Stimulated activated CD8-positive, alpha-beta memory T cell treated with anti-CD3 and anti-CD28 coated beads, Interleukin-12 subunit alpha, Interleukin-12 subunit beta, amount 100 ng/mL, for 4 hours (primary cell): ENCODE results near the gene EXOC4.

Source experiments
- DNase-seq: peaks from one replicate; pipeline ENCODE4 v3.0.0-alpha.2; 2020; ENCODE audit warnings: low read depth

EXOC4 gene

DNA sequence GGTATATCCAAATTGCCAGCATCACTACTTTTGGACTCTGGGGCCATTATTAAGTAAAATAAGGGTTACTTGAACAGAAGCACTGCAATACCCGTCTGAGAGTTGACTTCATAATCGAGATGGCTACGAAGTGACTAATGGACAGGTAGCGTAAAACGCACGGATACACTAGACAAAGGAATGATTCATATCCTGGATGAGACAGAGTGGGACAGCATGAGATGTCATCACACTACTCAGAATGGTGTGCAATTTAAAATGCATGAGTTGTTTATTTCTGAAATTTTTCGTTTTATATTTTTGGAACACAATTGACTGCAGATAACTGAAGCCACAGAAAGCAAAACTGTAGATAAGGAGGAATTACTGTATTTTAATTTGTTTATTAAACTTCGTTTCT is 452.7 kb downstream of the EXOC4 start:
- no peak for DNase-seq

GRCh38 chr7:133706016-133706415 is 453.1 kb downstream of the EXOC4 start:
- no peak for DNase-seq

DNA sequence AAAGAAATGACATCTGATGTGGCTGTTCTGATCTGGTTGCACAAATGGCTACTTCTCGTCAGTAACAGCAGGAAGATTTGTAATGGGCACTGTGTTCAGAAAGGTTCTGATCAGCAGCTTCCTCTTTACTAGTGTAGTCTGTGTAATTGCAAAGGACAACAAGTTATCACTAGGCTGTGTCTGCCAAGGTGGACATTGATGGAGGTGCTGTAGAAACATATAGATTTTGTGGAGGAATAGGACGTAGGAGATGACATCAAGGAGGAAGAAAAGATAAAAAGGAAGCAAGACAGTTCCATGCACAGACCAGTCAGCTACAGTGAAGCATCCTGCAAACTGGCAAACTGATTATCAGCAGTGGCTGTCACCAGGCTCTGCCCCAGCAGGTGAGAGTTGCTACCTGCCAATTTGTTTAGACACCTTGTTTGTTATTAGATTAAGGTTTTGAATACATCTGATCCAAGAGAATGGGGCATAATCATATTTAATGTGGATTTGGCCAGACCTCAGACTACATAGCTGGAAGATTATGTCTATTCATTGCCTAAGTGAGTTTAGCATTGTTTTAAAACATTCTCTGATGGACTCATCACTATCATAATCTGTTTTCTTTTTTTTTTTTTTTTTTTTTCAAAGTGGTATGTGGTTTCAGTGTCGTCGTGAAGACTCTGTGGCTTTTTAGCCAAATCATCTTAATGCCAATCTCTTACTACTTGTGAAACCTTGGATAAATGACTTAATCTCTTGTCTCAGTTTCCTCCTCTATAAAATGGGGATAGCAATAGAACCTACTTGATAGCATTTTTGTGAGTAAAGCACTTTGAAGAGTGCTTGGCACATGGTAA is 456.4 kb downstream of the EXOC4 start:
- DNase-seq = no peak

DNA sequence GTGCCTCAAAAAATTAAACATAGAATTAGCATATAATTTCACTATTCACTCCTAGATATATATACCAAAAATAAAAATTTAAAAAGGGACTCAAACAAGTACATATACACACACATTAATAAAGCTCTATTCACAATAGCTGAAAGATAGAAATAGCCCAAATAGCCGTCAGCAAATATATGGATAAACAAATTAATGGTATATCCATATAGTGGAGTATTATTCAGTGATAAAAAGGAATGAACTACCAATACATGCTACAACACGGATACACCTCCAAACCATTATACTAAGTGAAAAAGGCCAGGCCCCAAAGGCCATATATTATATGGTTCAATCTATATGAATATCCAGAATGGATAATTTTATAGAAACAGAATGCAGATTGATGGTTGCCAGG is 459.7 kb downstream of the EXOC4 start:
- no peak for DNase-seq

GRCh38 chr7:133714654-133715053 is 461.8 kb downstream of the EXOC4 start:
- no peak for DNase-seq

- DNase-seq = no peak
Measured at GRCh38 chr7:133718131-133718530, 465.3 kb downstream of the EXOC4 start.

DNA sequence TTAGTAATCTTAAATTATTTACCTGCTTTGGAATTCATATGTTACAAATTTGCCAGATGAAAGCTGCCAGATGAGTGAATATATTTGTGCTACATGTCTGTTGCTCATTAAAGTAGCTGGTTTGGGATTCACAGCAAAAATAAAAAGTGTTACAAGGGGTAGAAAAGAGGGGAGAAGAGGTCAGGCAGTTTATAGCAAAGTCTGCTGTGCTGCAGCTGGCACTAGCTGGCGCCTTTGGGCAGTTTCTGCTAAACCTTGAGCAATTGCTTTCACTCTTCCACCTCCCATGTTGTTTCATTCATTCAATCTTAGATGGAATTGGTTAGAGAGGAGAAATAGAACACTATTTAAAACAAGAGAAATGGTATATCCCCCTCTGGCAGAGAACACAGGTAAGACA is 470.2 kb downstream of the EXOC4 start:
- no peak for DNase-seq

DNA sequence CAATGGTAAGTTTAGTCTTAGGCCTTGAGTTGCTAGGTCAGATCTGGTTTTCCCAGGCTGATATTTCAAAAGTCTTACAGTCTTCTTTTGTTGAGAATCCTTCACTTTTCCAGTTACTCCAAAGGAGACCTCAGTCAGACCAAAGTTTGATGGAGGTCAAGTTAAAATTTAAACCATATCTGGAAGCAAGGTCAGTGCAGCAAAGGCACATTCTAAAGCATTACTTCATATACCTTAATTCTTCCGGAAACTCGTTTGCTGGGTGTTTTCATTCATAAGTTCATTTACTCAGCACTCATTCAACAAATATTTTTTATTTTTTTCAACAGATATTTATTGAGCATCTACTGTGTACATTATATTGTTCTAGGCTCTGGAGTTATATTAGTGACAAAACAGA is 471.3 kb downstream of the EXOC4 start:
- DNase-seq = no peak

- no peak for DNase-seq
Measured at GRCh38 chr7:133724694-133725093, 471.8 kb downstream of the EXOC4 start.

- no peak for DNase-seq
Measured at GRCh38 chr7:133727476-133728214, 474.8 kb downstream of the EXOC4 start.

- DNase-seq = no peak
Measured at GRCh38 chr7:133730360-133730759, 477.5 kb downstream of the EXOC4 start.

- DNase-seq = no peak
Measured at GRCh38 chr7:133733401-133733800, 480.5 kb downstream of the EXOC4 start.

DNA sequence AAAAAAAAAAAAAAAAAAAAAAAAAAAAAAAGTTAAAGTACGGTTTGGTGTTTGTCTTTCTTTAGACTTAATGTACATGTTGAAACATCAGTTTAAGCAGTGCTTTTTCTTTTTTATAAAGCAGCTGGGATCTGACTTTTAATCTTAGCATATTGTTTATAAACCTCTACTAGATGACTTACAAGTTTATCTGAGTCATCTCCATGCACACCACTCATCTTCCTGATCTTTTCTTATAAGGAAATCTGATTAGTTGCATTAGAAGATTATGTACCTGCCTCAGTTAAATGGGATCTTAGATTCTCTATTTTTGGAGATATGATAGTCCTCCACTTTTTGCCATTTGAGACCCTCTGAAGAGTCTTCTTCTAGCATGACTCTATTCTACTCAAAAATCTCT is 482.3 kb downstream of the EXOC4 start:
- DNase-seq = no peak

DNA sequence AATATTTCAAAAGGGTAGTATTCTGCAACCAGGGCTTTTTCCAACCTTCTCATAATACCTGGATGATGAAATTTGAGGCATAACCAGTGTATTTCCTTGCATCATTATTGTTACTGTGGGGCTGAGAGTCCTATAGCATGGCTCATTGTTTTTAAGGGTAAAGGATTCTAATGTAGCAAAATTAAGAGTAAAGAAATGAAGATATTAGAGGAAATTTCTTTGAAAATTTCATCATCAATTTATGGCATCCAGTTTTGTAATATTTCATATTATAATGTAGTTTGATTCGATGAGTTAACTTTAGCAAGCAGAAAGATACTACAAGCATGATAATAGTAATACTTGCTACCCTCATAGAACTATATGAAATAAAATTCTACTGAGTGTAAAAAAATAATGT is 486.9 kb downstream of the EXOC4 start:
- DNase-seq = no peak

- no peak for DNase-seq
Measured at GRCh38 chr7:133741078-133741477, 488.2 kb downstream of the EXOC4 start.

- no peak for DNase-seq
Measured at GRCh38 chr7:133741703-133742102, 488.8 kb downstream of the EXOC4 start.

- DNase-seq = no peak
Measured at GRCh38 chr7:133742709-133743538, 490.0 kb downstream of the EXOC4 start.

DNA sequence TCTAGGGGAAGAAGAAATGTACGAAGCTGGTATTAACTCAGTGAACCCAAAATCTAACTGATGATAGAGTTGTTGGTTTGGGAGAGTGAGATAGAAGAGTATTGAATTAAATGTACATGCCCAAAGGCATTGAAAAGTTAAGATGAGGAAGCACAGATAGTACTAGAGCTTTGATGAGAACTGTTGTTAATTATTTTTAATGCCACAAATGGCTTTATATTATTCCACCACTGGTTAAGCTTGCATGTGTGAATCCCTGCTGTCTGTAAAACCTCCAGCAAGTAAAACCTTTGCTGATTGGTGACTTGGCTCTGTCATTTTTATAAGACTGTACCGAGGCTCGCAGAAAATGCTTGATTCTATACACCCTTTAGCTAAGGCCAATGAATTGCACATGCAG is 491.6 kb downstream of the EXOC4 start:
- no peak for DNase-seq

DNA sequence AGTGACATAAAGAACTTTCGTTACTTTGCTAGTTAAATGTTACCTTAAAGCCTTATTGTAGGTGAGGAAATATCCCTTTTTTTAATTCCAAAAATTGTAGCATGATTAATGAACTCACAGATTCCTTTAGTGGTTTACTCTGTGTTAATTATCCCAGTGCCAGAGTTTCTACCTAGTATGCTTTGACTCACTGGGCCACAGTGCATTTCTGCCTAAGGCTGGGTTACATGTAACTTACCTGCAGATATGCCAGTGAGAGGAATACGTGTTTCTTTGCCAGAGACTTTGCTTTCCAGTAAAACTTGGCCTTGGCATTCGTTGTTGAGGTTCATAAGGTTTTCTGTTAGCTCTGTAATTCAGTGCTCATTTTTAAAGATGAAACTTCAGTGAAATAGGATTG is 493.4 kb downstream of the EXOC4 start:
- DNase-seq = no peak

- DNase-seq = no peak
Measured at GRCh38 chr7:133746847-133747246, 494.0 kb downstream of the EXOC4 start.

DNA sequence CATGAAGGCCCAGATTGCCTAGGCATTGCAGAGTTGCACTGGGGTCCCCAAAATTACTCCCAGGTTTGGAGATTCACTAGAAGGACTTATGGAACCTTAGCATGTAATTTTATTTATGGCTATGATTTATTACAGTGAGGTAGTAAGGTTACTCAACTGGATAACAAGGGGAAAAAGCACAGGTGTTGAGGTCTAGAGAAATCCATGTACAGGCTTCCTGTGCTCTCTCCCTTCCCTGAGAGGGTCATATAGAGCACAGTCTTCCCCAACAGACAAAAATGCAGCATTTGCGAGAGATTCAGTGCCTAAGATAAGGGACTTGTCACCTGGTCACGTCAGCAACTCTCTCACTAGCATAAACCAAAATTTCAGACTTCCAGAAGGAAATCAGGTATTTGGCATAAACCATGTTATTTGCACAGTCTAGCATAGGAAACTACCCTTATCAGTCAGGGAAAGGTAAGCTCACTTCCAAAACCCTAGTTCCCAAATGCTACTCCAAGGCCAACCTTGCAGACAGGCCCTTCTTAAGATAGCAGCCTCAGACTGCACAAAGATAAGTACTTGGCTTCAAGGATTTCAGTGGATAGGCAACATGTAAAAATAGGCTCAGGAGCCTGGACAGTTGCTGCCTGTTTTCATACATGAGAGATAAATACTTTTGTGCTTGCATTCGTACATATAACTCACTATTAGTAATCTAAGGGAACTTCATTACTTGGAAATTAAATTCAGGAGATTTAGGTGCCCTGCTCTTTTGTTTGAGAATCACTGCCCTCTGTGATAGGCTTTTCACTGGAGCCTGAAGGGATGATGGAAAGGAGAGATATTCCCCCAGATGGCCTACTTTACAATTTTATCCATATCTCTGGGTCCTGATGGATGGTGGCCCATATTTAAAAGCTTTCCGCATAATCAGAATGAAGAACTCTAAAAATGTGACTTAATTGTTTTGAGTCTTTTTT is 495.8 kb downstream of the EXOC4 start:
- DNase-seq = no peak
